ENCODE data around the gene KCNAB1. TPM values are rescaled to one million over a fixed set of nuclear protein-coding genes. Genes with fewer than 3 reads are reported as not detected.

Gene KCNAB1
- total RNA-seq, 2 donors from 2014 or later = not detected

- no peaks in the 10 kb centered on the region for H3K4me1 Mint-ChIP-seq (ENCODE audit: low read depth)
- H3K36me3 Mint-ChIP-seq (ENCODE audit: insufficient read depth in 2 of 2) = no peaks in the 10 kb centered on the region
- H3K9me3 Mint-ChIP-seq = no peaks in the 10 kb centered on the region
Measured at GRCh38 chr3:156396851-156397250, 276.5 kb downstream of the KCNAB1 start.

GRCh38 chr3:156397534-156397933 is 277.2 kb downstream of the KCNAB1 start:
- Mint-ChIP-seq H3K36me3 (ENCODE audit: insufficient read depth in 2 of 2) (no peaks in the 10 kb centered on the region), H3K4me3 (no peak overlapping the region), H3K27ac (no peak overlapping the region), H3K27me3 (ENCODE audit: low read depth) (peaks cover 8% of the 10 kb centered on the region), H3K4me1 (ENCODE audit: low read depth) (no peaks in the 10 kb centered on the region), H3K9me3 (no peaks in the 10 kb centered on the region)
- DNase-seq (no peak), ATAC-seq (replicated peaks in 1 of 2) (no peak)

More at GRCh38 chr3:156396851-156397250, 276.5 kb downstream of the KCNAB1 start:
- DNase-seq (no peak), ATAC-seq (replicated peaks in 1 of 2) (no peak)
- no peak overlapping the region for H3K4me3 Mint-ChIP-seq
- peaks cover 8% of the 10 kb centered on the region for H3K27me3 Mint-ChIP-seq (ENCODE audit: low read depth)
- no peak overlapping the region for H3K27ac Mint-ChIP-seq

GRCh38 chr3:156400062-156400461 is 279.7 kb downstream of the KCNAB1 start:
- no peaks in the 10 kb centered on the region for H3K36me3 Mint-ChIP-seq (ENCODE audit: insufficient read depth in 2 of 2)
- H3K27me3 Mint-ChIP-seq (ENCODE audit: low read depth) = peaks cover 8% of the 10 kb centered on the region
- no peaks in the 10 kb centered on the region for H3K9me3 Mint-ChIP-seq
- no peaks in the 10 kb centered on the region for H3K4me1 Mint-ChIP-seq (ENCODE audit: low read depth)
- ATAC-seq (replicated peaks in 1 of 2) (no peak), DNase-seq (no peak)
- no peak overlapping the region for H3K4me3 Mint-ChIP-seq
- H3K27ac Mint-ChIP-seq = no peak overlapping the region

GRCh38 chr3:156400735-156401134 is 280.4 kb downstream of the KCNAB1 start:
- no peaks in the 10 kb centered on the region for H3K4me1 Mint-ChIP-seq (ENCODE audit: low read depth)
- no peak overlapping the region for H3K27ac Mint-ChIP-seq
- H3K27me3 Mint-ChIP-seq (ENCODE audit: low read depth) = peaks cover 8% of the 10 kb centered on the region
- no peaks in the 10 kb centered on the region for H3K9me3 Mint-ChIP-seq
- DNase-seq (no peak), ATAC-seq (replicated peaks in 1 of 2) (no peak)
- no peaks in the 10 kb centered on the region for H3K36me3 Mint-ChIP-seq (ENCODE audit: insufficient read depth in 2 of 2)
- no peak overlapping the region for H3K4me3 Mint-ChIP-seq

GRCh38 chr3:156404217-156404616 is 283.8 kb downstream of the KCNAB1 start:
- H3K27ac Mint-ChIP-seq = no peak overlapping the region
- ATAC-seq (replicated peaks in 1 of 2) (no peak), DNase-seq (no peak)
- H3K4me1 Mint-ChIP-seq (ENCODE audit: low read depth) = no peaks in the 10 kb centered on the region
- no peak overlapping the region for H3K4me3 Mint-ChIP-seq
- H3K9me3 Mint-ChIP-seq = no peaks in the 10 kb centered on the region
- H3K36me3 Mint-ChIP-seq (ENCODE audit: insufficient read depth in 2 of 2) = no peaks in the 10 kb centered on the region
- peaks cover 26% of the 10 kb centered on the region for H3K27me3 Mint-ChIP-seq (ENCODE audit: low read depth)

- H3K4me1 Mint-ChIP-seq (ENCODE audit: low read depth) = no peaks in the 10 kb centered on the region
- H3K27ac Mint-ChIP-seq = no peak overlapping the region
- H3K4me3 Mint-ChIP-seq = no peak overlapping the region
- ATAC-seq (replicated peaks in 1 of 2) = no peak
- no peaks in the 10 kb centered on the region for H3K9me3 Mint-ChIP-seq
- H3K36me3 Mint-ChIP-seq (ENCODE audit: insufficient read depth in 2 of 2) = no peaks in the 10 kb centered on the region
- no peak for DNase-seq
- peaks cover 25% of the 10 kb centered on the region for H3K27me3 Mint-ChIP-seq (ENCODE audit: low read depth)
Measured at GRCh38 chr3:156406393-156406792, 286.0 kb downstream of the KCNAB1 start.

- Mint-ChIP-seq H3K27me3 (ENCODE audit: low read depth) (peaks cover 25% of the 10 kb centered on the region), H3K9me3 (no peaks in the 10 kb centered on the region), H3K27ac (no peak overlapping the region), H3K4me1 (ENCODE audit: low read depth) (no peaks in the 10 kb centered on the region), H3K36me3 (ENCODE audit: insufficient read depth in 2 of 2) (no peaks in the 10 kb centered on the region), H3K4me3 (no peak overlapping the region)
- ATAC-seq (replicated peaks in 1 of 2) (no peak), DNase-seq (no peak)
Measured at GRCh38 chr3:156407617-156408225, 287.3 kb downstream of the KCNAB1 start.

GRCh38 chr3:156409694-156410093 is 289.3 kb downstream of the KCNAB1 start:
- ATAC-seq (replicated peaks in 1 of 2) (peak in 1 of 2 donors; percentile 25), DNase-seq (no peak)
- Mint-ChIP-seq H3K27me3 (ENCODE audit: low read depth) (peaks cover 25% of the 10 kb centered on the region), H3K36me3 (ENCODE audit: insufficient read depth in 2 of 2) (no peaks in the 10 kb centered on the region), H3K9me3 (no peaks in the 10 kb centered on the region), H3K4me1 (ENCODE audit: low read depth) (no peaks in the 10 kb centered on the region), H3K27ac (no peak overlapping the region), H3K4me3 (no peak overlapping the region)

GRCh38 chr3:156412600-156412999 is 292.2 kb downstream of the KCNAB1 start:
- DNase-seq (no peak), ATAC-seq (replicated peaks in 1 of 2) (no peak)
- H3K4me1 Mint-ChIP-seq (ENCODE audit: low read depth) = no peaks in the 10 kb centered on the region
- peaks cover 10% of the 10 kb centered on the region for H3K27me3 Mint-ChIP-seq (ENCODE audit: low read depth)
- no peak overlapping the region for H3K4me3 Mint-ChIP-seq
- H3K27ac Mint-ChIP-seq = no peak overlapping the region
- H3K36me3 Mint-ChIP-seq (ENCODE audit: insufficient read depth in 2 of 2) = no peaks in the 10 kb centered on the region
- no peaks in the 10 kb centered on the region for H3K9me3 Mint-ChIP-seq

GRCh38 chr3:156413293-156413892 is 293.0 kb downstream of the KCNAB1 start:
- Mint-ChIP-seq H3K27me3 (ENCODE audit: low read depth) (peaks cover 7% of the 10 kb centered on the region), H3K36me3 (ENCODE audit: insufficient read depth in 2 of 2) (no peaks in the 10 kb centered on the region), H3K4me3 (no peak overlapping the region), H3K27ac (no peak overlapping the region), H3K4me1 (ENCODE audit: low read depth) (no peaks in the 10 kb centered on the region), H3K9me3 (no peaks in the 10 kb centered on the region)
- no peak for DNase-seq
- ATAC-seq (replicated peaks in 1 of 2) = no peak

- no peaks in the 10 kb centered on the region for H3K27me3 Mint-ChIP-seq (ENCODE audit: low read depth)
- H3K27ac Mint-ChIP-seq = no peak overlapping the region
- no peak for DNase-seq
- H3K36me3 Mint-ChIP-seq (ENCODE audit: insufficient read depth in 2 of 2) = no peaks in the 10 kb centered on the region
- ATAC-seq (replicated peaks in 1 of 2) = no peak
- no peaks in the 10 kb centered on the region for H3K9me3 Mint-ChIP-seq
- no peaks in the 10 kb centered on the region for H3K4me1 Mint-ChIP-seq (ENCODE audit: low read depth)
- no peak overlapping the region for H3K4me3 Mint-ChIP-seq
Measured at GRCh38 chr3:156416846-156417558, 296.6 kb downstream of the KCNAB1 start.

GRCh38 chr3:156417559-156418132 is 297.3 kb downstream of the KCNAB1 start:
- Mint-ChIP-seq H3K4me1 (ENCODE audit: low read depth) (no peaks in the 10 kb centered on the region), H3K9me3 (no peaks in the 10 kb centered on the region), H3K36me3 (ENCODE audit: insufficient read depth in 2 of 2) (no peaks in the 10 kb centered on the region)

GRCh38 chr3:156418428-156418827 is 298.1 kb downstream of the KCNAB1 start:
- Mint-ChIP-seq H3K4me1 (ENCODE audit: low read depth) (no peaks in the 10 kb centered on the region), H3K27me3 (ENCODE audit: low read depth) (no peaks in the 10 kb centered on the region)

More at GRCh38 chr3:156417559-156418132, 297.3 kb downstream of the KCNAB1 start:
- ATAC-seq (replicated peaks in 1 of 2) (no peak), DNase-seq (no peak)
- H3K4me3 Mint-ChIP-seq = no peak overlapping the region
- H3K27me3 Mint-ChIP-seq (ENCODE audit: low read depth) = no peaks in the 10 kb centered on the region
- H3K27ac Mint-ChIP-seq = no peak overlapping the region

More at GRCh38 chr3:156418428-156418827, 298.1 kb downstream of the KCNAB1 start:
- Mint-ChIP-seq H3K9me3 (no peaks in the 10 kb centered on the region), H3K27ac (no peak overlapping the region), H3K4me3 (no peak overlapping the region), H3K36me3 (ENCODE audit: insufficient read depth in 2 of 2) (no peaks in the 10 kb centered on the region)
- no peak for ATAC-seq (replicated peaks in 1 of 2)
- no peak for DNase-seq

All from activated T-cell treated with anti-CD3 and anti-CD28 coated beads, Interleukin-2, amount 50 U/mL, for 72 hours (primary cell).